IMR-90 (cell line): Measurements from ENCODE around the gene PCYOX1L. TPM values are rescaled to one million over a fixed set of nuclear protein-coding genes. Genes with fewer than 3 reads are reported as not detected.

Experiments used
- ATAC-seq: fragments of 200-7000 bp; cut with Tn5 transposase; 2 replicates; pipeline ENCODE4 v1.9.1; 2020; ENCODE audit warnings: low read depth, mild to moderate bottlenecking, moderate library complexity
- BruUV-seq: library from RNA; stranded (reverse); fragments of 400-500 nt; replicated peaks from 2 replicates; lab custom pipeline; 2021; lab: Mats Ljungman, UMichigan
- CTCF ChIA-PET: fragments of 300-600 bp; formaldehyde crosslinking; extraction: SDS; loops from one replicate; lab custom pipeline; 2021; ENCODE audit warnings: antibody characterized with exemption; lab: Yijun Ruan, JAX
- POLR2A ChIA-PET: fragments of 300-600 bp; sonication (Branson Sonifier 250); formaldehyde crosslinking; loops from one replicate; lab custom pipeline; 2022; ENCODE audit warnings: antibody characterized with exemption; ENCODE audit not compliant: unreplicated experiment; lab: Charles Lee
- DNase-seq: peaks from one replicate; pipeline ENCODE4 v3.0.0; 2013
- H2AFZ ChIP-seq: replicated peaks from 2 replicates; pipeline ENCODE3; 2013; ENCODE audit warnings: low read length, mild to moderate bottlenecking; ENCODE audit not compliant: poor library complexity
- H2AK5ac ChIP-seq: 2 replicates; pipeline ENCODE4 v1.6.1; 2013; ENCODE audit warnings: low read depth, low read length, inconsistent platforms
- H2AK9ac ChIP-seq: replicated peaks from 2 replicates; pipeline ENCODE3; 2013; ENCODE audit warnings: mild to moderate bottlenecking, low read depth, low read length, moderate library complexity; ENCODE audit not compliant: poor library complexity
- H2BK120ac ChIP-seq: 2 replicates; pipeline ENCODE4 v1.6.1; 2013; ENCODE audit warnings: low read depth, low read length, inconsistent platforms
- H2BK15ac ChIP-seq: 3 replicates; pipeline ENCODE4 v1.6.1; 2013; ENCODE audit warnings: low read depth, low read length, inconsistent platforms
- H2BK20ac ChIP-seq: 2 replicates; pipeline ENCODE4 v1.6.1; 2013; ENCODE audit warnings: low read depth, mild to moderate bottlenecking, inconsistent platforms, low read length, moderate library complexity
- H2BK5ac ChIP-seq: 2 replicates; pipeline ENCODE4 v1.6.1; 2013; ENCODE audit warnings: mild to moderate bottlenecking, low read depth, low read length, inconsistent platforms; ENCODE audit not compliant: poor library complexity, severe bottlenecking
- H3K14ac ChIP-seq: replicated peaks from 2 replicates; pipeline ENCODE4 v1.6.1; 2013; ENCODE audit warnings: low read depth, low read length, inconsistent platforms
- H3K18ac ChIP-seq: 2 replicates; pipeline ENCODE4 v1.6.1; 2013; ENCODE audit warnings: low read depth, low read length, control low read depth
- H3K23ac ChIP-seq: 2 replicates; pipeline ENCODE4 v1.6.1; 2013; ENCODE audit warnings: low read depth, low read length, inconsistent platforms
- H3K27ac ChIP-seq: 2 replicates; pipeline ENCODE4 v1.5.1; 2013; ENCODE audit warnings: mild to moderate bottlenecking, control low read depth, low read length; ENCODE audit not compliant: insufficient read depth
- H3K27me3 ChIP-seq: 2 replicates; pipeline ENCODE4 v1.6.1; 2013; ENCODE audit warnings: low read length; ENCODE audit not compliant: control insufficient read depth, insufficient read depth
- H3K36me3 ChIP-seq: 2 replicates; pipeline ENCODE4 v1.6.1; 2013; ENCODE audit warnings: low read length, mixed read lengths; ENCODE audit not compliant: control insufficient read depth, insufficient read depth
- H3K4ac ChIP-seq: 2 replicates; pipeline ENCODE4 v1.6.1; 2013; ENCODE audit warnings: low read depth, low read length, inconsistent platforms
- H3K4me1 ChIP-seq: 2 replicates; pipeline ENCODE4 v1.6.1; 2013; ENCODE audit warnings: low read length, mixed read lengths; ENCODE audit not compliant: control insufficient read depth, insufficient read depth
- H3K4me2 ChIP-seq: 2 replicates; pipeline ENCODE4 v1.6.1; 2013; ENCODE audit warnings: low read depth, mild to moderate bottlenecking, control low read depth, low read length, moderate library complexity
- H3K4me3 ChIP-seq: 2 replicates; pipeline ENCODE4 v1.5.1; 2013; ENCODE audit warnings: low read depth, mild to moderate bottlenecking, control low read depth, low read length, moderate library complexity; ENCODE audit not compliant: insufficient read depth
- H3K56ac ChIP-seq: 2 replicates; pipeline ENCODE4 v1.6.1; 2013; ENCODE audit warnings: low read length, inconsistent platforms; ENCODE audit not compliant: insufficient read depth; ENCODE audit errors: extremely low read depth
- H3K79me1 ChIP-seq, 2 experiments: 2 replicates each; pipeline ENCODE4 v1.6.1; 2013; ENCODE audit warnings: low read length in 2 of 2, inconsistent platforms in 1 of 2, low read depth in 1 of 2
- H3K9ac ChIP-seq: 2 replicates; pipeline ENCODE4 v1.6.1; 2013; ENCODE audit warnings: low read depth, low read length, control low read depth
- H3K9me1 ChIP-seq: 2 replicates; pipeline ENCODE4 v1.6.1; 2013; ENCODE audit warnings: low read length, inconsistent platforms; ENCODE audit not compliant: insufficient read depth
- H3K9me3 ChIP-seq: 2 replicates; pipeline ENCODE4 v1.6.1; 2013; ENCODE audit warnings: low read length; ENCODE audit not compliant: control insufficient read depth, insufficient read depth
- H4K20me1 ChIP-seq: 2 replicates; pipeline ENCODE4 v1.6.1; 2013; ENCODE audit warnings: low read length, inconsistent platforms; ENCODE audit not compliant: insufficient read depth
- H4K5ac ChIP-seq: 2 replicates; pipeline ENCODE4 v1.6.1; 2013; ENCODE audit warnings: mild to moderate bottlenecking, low read depth, low read length, control low read depth
- H4K8ac ChIP-seq, 2 experiments: 2 replicates each; pipeline ENCODE4 v1.6.1; 2013; ENCODE audit warnings: low read depth in 2 of 2, low read length in 2 of 2, control low read depth in 1 of 2, inconsistent platforms in 1 of 2
- H4K91ac ChIP-seq: 2 replicates; pipeline ENCODE4 v1.6.1; 2013; ENCODE audit warnings: low read depth, low read length, inconsistent platforms; ENCODE audit not compliant: insufficient read depth
- CEBPB ChIP-seq: IDR thresholded peaks from 2 replicates; pipeline ENCODE4 v1.6.1; 2012; ENCODE audit warnings: low read depth, low read length, improper control_type of control experiment
- CHD1 ChIP-seq: IDR thresholded peaks from 2 replicates; pipeline ENCODE4 v1.6.1; 2012; ENCODE audit warnings: low read depth, low read length, improper control_type of control experiment
- CTCF ChIP-seq: conservative IDR thresholded peaks from 2 replicates; pipeline ENCODE4 v1.5.1; 2012; ENCODE audit warnings: mild to moderate bottlenecking, low read depth, low read length, improper control_type of control experiment
- MAFK ChIP-seq: IDR thresholded peaks from 2 replicates; pipeline ENCODE4 v1.6.1; 2012; ENCODE audit warnings: low read depth, low read length, improper control_type of control experiment
- MXI1 ChIP-seq: IDR thresholded peaks from 2 replicates; pipeline ENCODE4 v1.6.1; 2012; ENCODE audit warnings: low read depth, mild to moderate bottlenecking, low read length, moderate library complexity, borderline replicate concordance
- RFX5 ChIP-seq: IDR thresholded peaks from 2 replicates; pipeline ENCODE4 v1.8.0; 2012; ENCODE audit warnings: low read depth, mild to moderate bottlenecking, low read length, moderate library complexity
- USF2 ChIP-seq: fragments of 150-350 bp; IDR thresholded peaks from 2 replicates; pipeline ENCODE4 v1.6.1; 2017; ENCODE audit warnings: mild to moderate bottlenecking, antibody characterized with exemption, low read length, low read depth
- WGBS, 2 experiments: methylation state at CpG; one replicate each; pipeline versions ENCODE4 v1.1.5 to v1.1.7; 2013; ENCODE audit warnings: missing lambda C conversion rate in 2 of 2; ENCODE audit not compliant: insufficient read length in 1 of 2; ENCODE audit errors: extremely low coverage in 2 of 2; 5-methylcytosine and 5-hydroxymethylcytosine counted together
- dilution Hi-C: fragments of 300-500 bp; cut with HindIII; formaldehyde crosslinking; loops from one replicate; pipeline ENCODE4 v1.14.3; 2018; ENCODE audit warnings: low sequenced_read_pairs; ENCODE audit not compliant: unreplicated experiment
- in situ Hi-C: fragments of 300-500 bp; cut with MboI; formaldehyde crosslinking; loops from 3 replicates; pipeline ENCODE4 v1.14.3; 2019; ENCODE audit warnings: low sequenced_read_pairs, inconsistent platforms, mixed read lengths
- intact Hi-C: fragments of 100-400 bp; cut with micrococcal nuclease; formaldehyde crosslinking; loops from 2 replicates; pipeline ENCODE4 v1.10.0; 2022
- polyA plus RNA-seq, 3 experiments: library from polyadenylated mRNA; depleted of rRNA; stranded (reverse); fragments of >200 nt; gene quantifications; 2 replicates each; pipeline ENCODE4 v1.2.3, GENCODE V29; 2012; ENCODE audit warnings: low replicate concordance in 1 of 3
- total RNA-seq: library from RNA; depleted of rRNA; stranded (reverse); fragments of >200 nt; gene quantifications from 2 replicates; pipeline ENCODE4 v1.2.3, GENCODE V29; 2012

The PCYOX1L gene
- total and polyA plus RNA-seq, 2 of the 4 experiments (the other 2 are of a cell fraction): 7.0 to 14.3 TPM

GRCh38 chr5:149387081-149387631 lies 29.3 kb downstream of the PCYOX1L start (continued):
- TF ChIP-seq CTCF (no peak), CHD1 (no peak)

- peak overlapping the region; percentile 74 for H3K14ac ChIP-seq
- ATAC-seq: peak; percentile 81
- ChIA-PET CTCF (interaction anchor here (0.6 to 1.5 kb wide), 4 partner anchors 18 to 1517 kb away, joined by 6 to 8 read pairs (median 6); partner anchors contain the start of gene ZNF300), POLR2A (no interaction called here)
- H4K5ac ChIP-seq: peak overlapping the region; percentile 45; the same call in 1 of the 2 replicates
- peak overlapping the region; percentile 23; the same call in 1 of the 2 replicates for H3K4me2 ChIP-seq
- intact Hi-C loops (no loop called here), in situ Hi-C loops (loop anchor here (5.0 kb wide), 1 partner anchor 44 kb away; no protein-coding TSS in a partner anchor), dilution Hi-C loops (no loop called here)
- H4K91ac ChIP-seq: peak overlapping the region; percentile 69
- no peaks in the 10 kb centered on the region for H3K27me3 ChIP-seq
- H4K8ac ChIP-seq: peak overlapping the region; percentile 30 to 49; a peak in 1 of 4 replicates
- no peaks in the 10 kb centered on the region for H3K36me3 ChIP-seq
- H2AK5ac ChIP-seq: peak overlapping the region; percentile 92
- peak overlapping the region; percentile 50; the same call in 1 of the 2 replicates for H3K56ac ChIP-seq
- H3K4me3 ChIP-seq: no peak overlapping the region
- H3K9me1 ChIP-seq: peaks cover 12% of the 10 kb centered on the region
- TF ChIP-seq USF2: peak; percentile 5; the same call in 1 of the 2 replicates
- no peak for TF ChIP-seq CTCF
- no peak for TF ChIP-seq MXI1
- no peak for TF ChIP-seq RFX5
- no peak for TF ChIP-seq CHD1
- 0 out of 2 replicates have a peak, but pooled peaks have one; percentile 37 for TF ChIP-seq MAFK
- no peak for TF ChIP-seq CEBPB
- peak overlapping the region; percentile 77; the same call in 2 of the 3 replicates for H2BK15ac ChIP-seq
- peaks cover 2% of the 10 kb centered on the region for H3K9me3 ChIP-seq
- 0% methylated on average over 1 of the region's 1 CpG; no CpG with 5 or more reads in 1 of the 2 experiments for WGBS, 2 experiments
- peaks cover 2 to 11% of the 10 kb centered on the region in 2 experiments; a peak in 1 of 4 replicates for H3K79me1 ChIP-seq
- BruUV-seq: no TSS peak
- peak overlapping the region; percentile 70 for H2AFZ ChIP-seq
- peak overlapping the region; percentile 86 for H3K4ac ChIP-seq
- H3K18ac ChIP-seq: peak overlapping the region; percentile 17
- H3K9ac ChIP-seq: no peak overlapping the region
- DNase-seq: peak; percentile 84
- H2AK9ac ChIP-seq: no peak overlapping the region
- peak overlapping the region; percentile 57; the same call in 1 of the 2 replicates for H3K27ac ChIP-seq
- peak overlapping the region; percentile 81 for H2BK20ac ChIP-seq
- H2BK5ac ChIP-seq: peak overlapping the region; percentile 42
- H4K20me1 ChIP-seq: no peaks in the 10 kb centered on the region; the same call in 1 of the 2 replicates
- H3K23ac ChIP-seq: peak overlapping the region; percentile 87
- peaks cover 25% of the 10 kb centered on the region for H3K4me1 ChIP-seq
- peak overlapping the region; percentile 71 for H2BK120ac ChIP-seq
These were observed 30.1 kb downstream of the PCYOX1L start for GRCh38 chr5:149387982-149388381.
